Endothelial cell of umbilical vein (primary cell): ENCODE results near the gene EDRF1. TPM values are rescaled to one million over a fixed set of nuclear protein-coding genes. Genes with fewer than 3 reads are reported as not detected.

Source experiments
- BruUV-seq: library from RNA; stranded (reverse); fragments of 400-500 nt; replicated peaks from 2 replicates; lab custom pipeline; 2021; lab: Mats Ljungman, UMichigan
- CTCF ChIA-PET: fragments of 300-600, 350-600 bp; sonication (Branson Sonifier 250); formaldehyde crosslinking; loops from one replicate; lab custom pipeline; 2021; ENCODE audit warnings: antibody characterized with exemption, inconsistent platforms; lab: Charles Lee
- POLR2A ChIA-PET: fragments of 300-600, 350-600 bp; sonication (Branson Sonifier 250); formaldehyde crosslinking; loops from one replicate; lab custom pipeline; 2021; ENCODE audit warnings: antibody characterized with exemption, inconsistent platforms; lab: Charles Lee
- DNase-seq: peaks from one replicate; pipeline ENCODE4 v3.0.0-alpha.2; 2011; ENCODE audit warnings: low read depth, low spot score
- FAIRE-seq: peaks from 2 replicates; lab custom pipeline; 2011; peaks lifted over from hg19 to GRCh38; lab: Jason Lieb, UNC
- H2AFZ ChIP-seq: 2 replicates; pipeline ENCODE4 v1.6.0; 2012; ENCODE audit warnings: low read depth, low read length, control low read depth, inconsistent platforms
- H3K27ac ChIP-seq: 2 replicates; pipeline ENCODE4 v1.5.1; 2011; ENCODE audit warnings: low read depth, mild to moderate bottlenecking, control low read depth, low read length, moderate library complexity; ENCODE audit not compliant: insufficient read depth
- H3K27me3 ChIP-seq, 2 experiments: 2 replicates each; pipeline versions ENCODE4 v1.6.0 to v1.6.1; 2011; ENCODE audit warnings: low read length in 2 of 2, mixed read lengths in 1 of 2; ENCODE audit not compliant: control insufficient read depth in 2 of 2, insufficient read depth in 2 of 2
- H3K36me3 ChIP-seq, 2 experiments: 2 replicates in 1 of 2; 3 replicates in 1 of 2; pipeline ENCODE4 v1.5.1; 2011; ENCODE audit warnings: low read length in 2 of 2, mild to moderate bottlenecking in 1 of 2, moderate library complexity in 1 of 2; ENCODE audit not compliant: control insufficient read depth in 2 of 2, insufficient read depth in 2 of 2; ENCODE audit errors: extremely low read depth in 1 of 2
- H3K4me1 ChIP-seq: 3 replicates; pipeline ENCODE4 v1.5.1; 2011; ENCODE audit warnings: mild to moderate bottlenecking, low read length; ENCODE audit not compliant: control insufficient read depth, insufficient read depth; ENCODE audit errors: extremely low read depth
- H3K4me2 ChIP-seq: 2 replicates; pipeline ENCODE4 v1.6.1; 2011; ENCODE audit warnings: low read length, control low read depth, mixed read lengths; ENCODE audit not compliant: insufficient read depth
- H3K4me3 ChIP-seq, 3 experiments: fragments of 200-600 bp in 1 of 3; sonication (generic), shearing (Covaris generic) in 1 of 3; replicated peaks in 1 of 3; 2 replicates each; pipeline ENCODE4 v1.5.1; 2011 to 2016; ENCODE audit warnings: control low read depth in 3 of 3, low read length in 3 of 3, mild to moderate bottlenecking in 2 of 3, inconsistent platforms in 1 of 3, low read depth in 1 of 3, moderate library complexity in 1 of 3; ENCODE audit not compliant: insufficient read depth in 1 of 3
- H3K79me2 ChIP-seq: 2 replicates; pipeline ENCODE4 v1.6.0; 2012; ENCODE audit warnings: low read length, inconsistent platforms; ENCODE audit not compliant: control insufficient read depth, insufficient read depth
- H3K9ac ChIP-seq: replicated peaks from 2 replicates; pipeline ENCODE3; 2011; ENCODE audit warnings: low read length, control low read depth; ENCODE audit not compliant: insufficient read depth; ENCODE audit errors: extremely low read depth
- H3K9me1 ChIP-seq: replicated peaks from 3 replicates; pipeline ENCODE4 v1.6.0; 2011; ENCODE audit warnings: mild to moderate bottlenecking, low read length; ENCODE audit not compliant: control insufficient read depth, insufficient read depth; ENCODE audit errors: extremely low read depth
- H3K9me3 ChIP-seq: replicated peaks from 2 replicates; pipeline ENCODE4 v1.5.1; 2012; ENCODE audit warnings: low read length, inconsistent platforms; ENCODE audit not compliant: control insufficient read depth, insufficient read depth
- H4K20me1 ChIP-seq: replicated peaks from 2 replicates; pipeline ENCODE3; 2011; ENCODE audit warnings: mild to moderate bottlenecking, low read length; ENCODE audit not compliant: control insufficient read depth, insufficient read depth; ENCODE audit errors: extremely low read depth
- CTCF ChIP-seq, 2 donors: IDR thresholded peaks; 1 replicate in 1 of 2; 2 replicates in 1 of 2; pipeline ENCODE4 v1.5.1; 2011; ENCODE audit warnings: low read length in 2 of 2, mild to moderate bottlenecking in 2 of 2, moderate library complexity in 2 of 2, control low read depth in 1 of 2, inconsistent platforms in 1 of 2, low read depth in 1 of 2; ENCODE audit not compliant: insufficient read depth in 1 of 2; ENCODE audit errors: extremely low read depth in 1 of 2
- EZH2 ChIP-seq: IDR thresholded peaks from 2 replicates; pipeline ENCODE4 v1.6.1; 2012; ENCODE audit warnings: borderline replicate concordance, low read depth, mild to moderate bottlenecking, moderate library complexity, low read length, inconsistent platforms; ENCODE audit not compliant: severe bottlenecking
- FOS ChIP-seq: IDR thresholded peaks from 2 replicates; pipeline ENCODE4 v1.6.1; 2011; ENCODE audit warnings: mild to moderate bottlenecking, low read length, moderate library complexity, borderline replicate concordance; ENCODE audit not compliant: insufficient read depth
- GATA2 ChIP-seq: IDR thresholded peaks from 2 replicates; pipeline ENCODE4 v1.7.0; 2011; ENCODE audit warnings: low read depth, mild to moderate bottlenecking, moderate library complexity, mixed read lengths, low read length; ENCODE audit not compliant: insufficient read length, insufficient read depth
- JUN ChIP-seq: IDR thresholded peaks from 2 replicates; pipeline ENCODE4 v1.6.1; 2011; ENCODE audit warnings: borderline replicate concordance, low read depth; ENCODE audit not compliant: insufficient read length, insufficient read depth
- MAX ChIP-seq: IDR thresholded peaks from 2 replicates; pipeline ENCODE4 v1.6.1; 2011; ENCODE audit not compliant: insufficient read depth, insufficient read length
- MYC ChIP-seq: IDR thresholded peaks from one replicate; pipeline ENCODE4 v1.6.1; 2011; ENCODE audit warnings: mild to moderate bottlenecking, low read depth, low read length
- POLR2A ChIP-seq: IDR thresholded peaks from 2 replicates; pipeline ENCODE4 v1.6.1; 2012; ENCODE audit warnings: low read depth, mild to moderate bottlenecking, control low read depth, low read length
- POLR2AphosphoS5 ChIP-seq: IDR thresholded peaks from 2 replicates; pipeline ENCODE4 v1.6.1; 2012; ENCODE audit warnings: low read depth, mild to moderate bottlenecking, control low read depth, low read length, moderate library complexity; ENCODE audit not compliant: insufficient read depth
- dilution Hi-C: fragments of 300-500 bp; cut with MboI; formaldehyde crosslinking; loops from one replicate; pipeline ENCODE4 v1.15.0; 2019; ENCODE audit warnings: low sequenced_read_pairs; ENCODE audit not compliant: extremely low pct_ligation_motif_present
- intact Hi-C: fragments of 100-400 bp; cut with micrococcal nuclease; formaldehyde crosslinking; loops from one replicate; pipeline ENCODE4 v1.10.0; 2022
- polyA plus RNA-seq, 4 experiments: library from polyadenylated mRNA; depleted of rRNA in 3 of 4; stranded (reverse) in 3 of 4; unstranded in 1 of 4; fragments of >200 nt; gene quantifications; 2 replicates each; pipeline versions ENCODE4 v1.2.1 to v1.2.3, GENCODE V29; 2011 to 2012; ENCODE audit warnings: missing spikeins in 1 of 4
- total RNA-seq: library from RNA; stranded (reverse); gene quantifications from 2 replicates; pipeline ENCODE4 v1.2.3, GENCODE V29; 2021

The EDRF1 gene
- total and polyA plus RNA-seq, 2 donors (not counting 3 experiments of a cell fraction or from before 2014, with no cell fraction given) = 11.6 to 27.8 TPM

GRCh38 chr10:125699562-125700143 lies 19.9 kb upstream of the EDRF1 start:
- dilution Hi-C loops = no loop called here
- FAIRE-seq = no peak
- intact Hi-C loops = loop anchor here (5.0 kb wide), 1 partner anchor 537 kb away; the partner anchor contains the start of gene CTBP2

More at GRCh38 chr10:125699562-125700143, 19.9 kb upstream of the EDRF1 start:
- Histone ChIP-seq H3K4me1 (peaks cover 2% of the 10 kb centered on the region), H3K27me3 (peaks cover 0 to 8% of the 10 kb centered on the region in 2 experiments), H3K36me3 (no peaks in the 10 kb centered on the region), H3K9me1 (no peaks in the 10 kb centered on the region), H3K4me2 (no peak overlapping the region), H4K20me1 (no peaks in the 10 kb centered on the region), H3K9ac (no peak overlapping the region), H3K79me2 (no peaks in the 10 kb centered on the region), H2AFZ (no peak overlapping the region), H3K27ac (no peak overlapping the region), H3K9me3 (no peaks in the 10 kb centered on the region), H3K4me3 (no peak overlapping the region)
- CTCF ChIA-PET = interaction anchor here (1.0 to 2.0 kb wide), 6 partner anchors 9 to 365 kb away, joined by 3 to 6 read pairs (median 4); no protein-coding TSS in a partner anchor
- TF ChIP-seq JUN (no peak), FOS (no peak), MYC (no peak), MAX (no peak), GATA2 (no peak), POLR2A (no peak), EZH2 (no peak), CTCF (IDR thresholded peaks at IDR 0.05; ENCODE audit: extremely low read depth in 1 of 2, insufficient read depth in 1 of 2, low read depth in 1 of 2, low read length in 2 of 2) (no peak), POLR2AphosphoS5 (no peak)
- POLR2A ChIA-PET = no interaction called here
- no TSS peak for BruUV-seq
- DNase-seq = no peak
